GM12892 (cell line): Measurements from ENCODE around the gene TMEM232.

Source experiments
- DNase-seq: peaks from one replicate; pipeline ENCODE4 v3.0.0; 2011; ENCODE audit not compliant: insufficient read length
- FAIRE-seq: peaks from 2 replicates; lab custom pipeline; 2011; peaks lifted over from hg19 to GRCh38; lab: Jason Lieb, UNC
- POLR2A ChIP-seq: IDR thresholded peaks from 2 replicates; pipeline ENCODE4 v1.6.1; 2011; ENCODE audit warnings: low read depth, low read length, control low read depth
- POLR2AphosphoS5 ChIP-seq: IDR thresholded peaks from 2 replicates; pipeline ENCODE4 v1.6.1; 2011; ENCODE audit warnings: low read depth, low read length, control low read depth
- TAF1 ChIP-seq: IDR thresholded peaks from 2 replicates; pipeline ENCODE4 v1.6.1; 2011; ENCODE audit warnings: low read depth, mild to moderate bottlenecking, control low read depth, low read length, borderline replicate concordance

TMEM232 gene

GRCh38 chr5:110478895-110479294, 247.6 kb downstream of the TMEM232 start:
- no peak for FAIRE-seq
- DNase-seq = no peak
- no peak for TF ChIP-seq TAF1
- TF ChIP-seq POLR2AphosphoS5 = no peak
- TF ChIP-seq POLR2A = no peak

DNA sequence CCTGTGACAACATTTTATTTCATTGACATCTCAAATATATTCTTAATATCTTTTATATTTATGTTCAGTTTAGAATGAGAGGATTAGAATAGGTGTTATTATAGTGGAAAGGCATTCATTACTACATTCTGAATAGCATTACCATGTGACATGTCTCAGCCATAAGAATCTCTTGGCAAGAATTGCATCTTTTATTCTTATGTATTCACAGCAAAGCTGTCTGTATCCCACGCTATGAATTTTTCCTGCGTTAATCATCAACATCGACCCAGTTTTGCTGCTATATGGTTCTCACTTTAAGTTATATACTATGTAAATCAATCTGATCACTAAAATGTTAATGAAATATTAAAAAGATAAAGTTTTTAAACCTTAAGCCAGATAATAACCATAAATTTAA, 248.6 kb downstream of the TMEM232 start:
- TF ChIP-seq POLR2AphosphoS5 = no peak
- no peak for TF ChIP-seq POLR2A
- no peak for TF ChIP-seq TAF1
- FAIRE-seq = no peak
- DNase-seq = no peak

GRCh38 chr5:110476164-110476563, 250.3 kb downstream of the TMEM232 start:
- FAIRE-seq = no peak
- TF ChIP-seq POLR2AphosphoS5 (no peak), POLR2A (no peak), TAF1 (no peak)
- no peak for DNase-seq

- FAIRE-seq (no peak), DNase-seq (no peak)
- TF ChIP-seq TAF1 (no peak), POLR2AphosphoS5 (no peak), POLR2A (no peak)
These were observed 250.9 kb downstream of the TMEM232 start for GRCh38 chr5:110475529-110475928.

GRCh38 chr5:110469486-110469885, 257.0 kb downstream of the TMEM232 start:
- no peak for FAIRE-seq
- DNase-seq = no peak
- TF ChIP-seq POLR2A (no peak), TAF1 (no peak), POLR2AphosphoS5 (no peak)

DNA sequence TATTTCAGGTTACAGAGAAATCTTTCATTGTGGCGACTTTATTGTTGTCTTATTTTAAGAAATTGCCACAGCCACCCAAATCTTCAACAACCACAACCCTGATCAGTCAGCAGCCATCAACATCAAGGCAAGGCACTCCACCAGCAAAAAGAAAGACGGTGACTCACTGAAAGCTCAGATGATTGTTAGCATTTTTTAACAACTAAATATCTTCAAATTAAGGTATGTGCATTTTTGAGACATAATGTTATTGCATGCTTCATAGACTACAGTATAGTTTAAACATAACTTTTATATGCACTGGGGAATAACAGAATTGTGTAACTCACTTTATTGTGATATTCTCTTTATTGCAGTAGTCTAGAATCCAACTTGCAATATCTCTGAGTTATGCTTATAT, 263.4 kb downstream of the TMEM232 start:
- DNase-seq (no peak), FAIRE-seq (no peak)

DNA sequence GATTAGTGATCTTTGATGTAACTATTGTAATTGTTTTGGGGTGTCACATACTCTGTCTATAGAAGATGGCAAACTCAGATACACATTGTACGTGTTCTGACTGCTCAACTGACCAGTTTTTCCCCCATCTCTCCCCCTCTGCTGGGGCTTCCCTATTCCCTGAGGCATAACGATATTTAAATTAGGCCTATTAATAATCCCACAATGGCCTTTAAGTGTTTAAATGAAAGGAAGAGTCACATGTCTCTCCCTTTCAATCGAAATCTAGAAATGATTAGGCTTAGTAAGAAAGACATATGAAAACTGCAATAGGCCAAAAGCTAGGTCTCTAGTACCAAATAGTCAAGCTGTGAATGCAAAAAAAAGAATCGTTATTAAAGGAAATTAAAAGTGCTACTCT, 265.6 kb downstream of the TMEM232 start:
- no peak for DNase-seq
- FAIRE-seq = no peak
- TF ChIP-seq POLR2A (no peak), POLR2AphosphoS5 (no peak), TAF1 (no peak)

More for the DNA sequence above, 263.4 kb downstream of the TMEM232 start:
- TF ChIP-seq POLR2AphosphoS5 (no peak), POLR2A (no peak)

- DNase-seq = no peak
- no peak for TF ChIP-seq POLR2AphosphoS5
- no peak for TF ChIP-seq TAF1
- TF ChIP-seq POLR2A = no peak
- FAIRE-seq = no peak
These were observed 268.2 kb downstream of the TMEM232 start for GRCh38 chr5:110458313-110458712.

DNA sequence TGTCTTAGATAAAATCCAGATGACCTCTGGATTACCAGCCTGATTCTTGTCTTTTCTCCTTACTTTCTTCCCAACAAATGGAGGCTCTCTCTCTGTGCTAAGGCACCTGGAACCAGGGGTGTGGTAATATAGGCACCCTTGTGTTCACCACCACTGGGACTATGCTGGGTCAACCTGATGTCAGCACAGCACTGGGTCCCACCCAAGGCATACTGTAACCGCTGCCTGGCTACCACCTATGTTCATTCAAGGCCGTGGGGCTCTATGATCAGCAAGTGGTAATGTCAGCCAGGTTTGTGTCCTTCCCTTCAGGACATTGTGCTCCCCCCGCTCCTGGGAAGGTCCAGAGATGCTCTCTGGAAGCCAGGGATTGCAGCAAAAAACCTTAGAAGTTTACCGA, 283.6 kb downstream of the TMEM232 start:
- FAIRE-seq (no peak), DNase-seq (no peak)
- TF ChIP-seq TAF1 = no peak
- TF ChIP-seq POLR2AphosphoS5 = no peak
- no peak for TF ChIP-seq POLR2A

DNA sequence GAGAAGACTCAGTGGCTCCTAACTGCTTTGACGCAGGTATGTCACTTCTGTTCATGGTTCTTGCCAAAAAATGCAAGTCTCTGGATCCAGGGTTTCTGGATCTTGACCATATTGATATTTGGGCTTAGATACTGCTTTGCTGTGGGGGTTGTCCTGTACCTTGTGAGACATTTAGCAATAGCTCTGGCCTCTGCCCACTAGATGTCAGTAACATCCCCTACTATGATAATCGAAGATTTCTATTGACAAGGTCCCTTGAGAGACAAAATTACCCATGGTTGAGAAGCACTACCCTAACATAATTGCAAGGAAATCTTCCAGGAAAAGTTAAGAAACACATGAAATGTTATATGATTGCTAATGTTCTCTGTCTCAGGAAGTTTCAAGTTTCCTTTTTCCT, 285.4 kb downstream of the TMEM232 start:
- TF ChIP-seq POLR2A (no peak), POLR2AphosphoS5 (no peak), TAF1 (no peak)
- FAIRE-seq (no peak), DNase-seq (no peak)

GRCh38 chr5:110440058-110440457, 286.4 kb downstream of the TMEM232 start:
- DNase-seq (no peak), FAIRE-seq (no peak)
- no peak for TF ChIP-seq POLR2A
- TF ChIP-seq TAF1 = no peak
- TF ChIP-seq POLR2AphosphoS5 = no peak

GRCh38 chr5:110439296-110439695, 287.2 kb downstream of the TMEM232 start:
- TF ChIP-seq TAF1 (no peak), POLR2A (no peak), POLR2AphosphoS5 (no peak)
- no peak for DNase-seq
- FAIRE-seq = no peak

DNA sequence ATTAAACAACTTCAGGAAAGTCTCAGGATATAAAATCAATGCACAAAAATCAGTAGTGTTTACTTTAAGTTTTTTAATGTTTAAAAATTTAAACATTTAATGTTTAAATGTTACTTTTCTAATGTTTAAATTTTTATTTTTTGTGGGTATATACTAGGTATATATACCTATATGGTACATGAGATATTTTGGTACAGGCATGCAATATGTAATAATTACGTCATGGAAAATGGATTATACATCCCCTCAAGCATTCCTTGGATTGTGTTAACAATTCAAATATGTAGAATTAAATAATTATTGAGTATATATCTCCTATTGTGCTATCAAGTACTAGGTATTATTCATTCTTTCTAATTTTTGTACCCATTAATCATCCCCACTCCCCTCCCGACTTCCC, 291.3 kb downstream of the TMEM232 start:
- FAIRE-seq (no peak), DNase-seq (no peak)
- TF ChIP-seq TAF1 (no peak), POLR2A (no peak), POLR2AphosphoS5 (no peak)
